HG03039 (cell line): Measurements from ENCODE around the gene SRD5A1.

Experiments used
- ATAC-seq: cut with Tn5 transposase; IDR thresholded peaks from one replicate; pipeline ENCODE4 v1.9.1; 2021; ENCODE audit warnings: mild to moderate bottlenecking, moderate library complexity; ENCODE audit not compliant: unreplicated experiment

The SRD5A1 gene

GRCh38 chr5:6723816-6724300, 90.6 kb downstream of the SRD5A1 start:
- no peak for ATAC-seq
